Prostate gland (tissue), 2 donors: Measurements from ENCODE around the gene FAM161B. TPM values are rescaled to one million over a fixed set of nuclear protein-coding genes. Genes with fewer than 3 reads are reported as not detected.

Source experiments
- DNase-seq: peaks from one replicate; pipeline ENCODE4 v3.0.0-alpha.2; 2019; ENCODE audit warnings: low spot score
- H3K27ac ChIP-seq, 2 donors: fragments of 200-600 bp; sonication (generic); 2 replicates each; pipeline ENCODE4 v1.5.1; 2017 to 2019
- H3K27me3 ChIP-seq: fragments of 200-600 bp; sonication (generic); replicated peaks from 2 replicates; pipeline ENCODE4 v1.5.1; 2019; ENCODE audit not compliant: insufficient read depth
- H3K36me3 ChIP-seq, 2 donors: fragments of 200-600 bp; sonication (generic); 1 replicate in 1 of 2; 2 replicates in 1 of 2; pipeline versions ENCODE4 v1.5.1 to v1.8.1; 2017 to 2019
- H3K4me1 ChIP-seq: fragments of 200-600 bp; sonication (generic); replicated peaks from 2 replicates; pipeline ENCODE4 v1.5.1; 2019
- H3K4me3 ChIP-seq, 2 donors: fragments of 200-600 bp; sonication (generic); 2 replicates each; pipeline ENCODE4 v1.5.1; 2017 to 2019
- H3K9me3 ChIP-seq: fragments of 200-600 bp; sonication (generic); 2 replicates; pipeline ENCODE4 v1.5.1; 2017
- CTCF ChIP-seq, 4 experiments: fragments of 200-600 bp in 2 of 4; fragments of 450-650 bp in 2 of 4; sonication (generic) in 2 of 4; IDR thresholded peaks; 1 replicate in 3 of 4; 2 replicates in 1 of 4; pipeline ENCODE4 v1.5.1; 2016 to 2019; ENCODE audit warnings: antibody characterized with exemption in 4 of 4, mild to moderate bottlenecking in 2 of 4, moderate library complexity in 2 of 4
- POLR2A ChIP-seq: fragments of 450-650 bp; IDR thresholded peaks from one replicate; pipeline ENCODE4 v1.6.1; 2016; ENCODE audit warnings: antibody characterized with exemption, mild to moderate bottlenecking
- POLR2AphosphoS5 ChIP-seq: sonication (generic); formaldehyde crosslinking; IDR thresholded peaks from one replicate; pipeline ENCODE4 v1.6.1; 2017; ENCODE audit warnings: antibody characterized with exemption
- WGBS: methylation state at CpG from one replicate; pipeline ENCODE4 v1.1.5; 2018; 5-methylcytosine and 5-hydroxymethylcytosine counted together
- intact Hi-C: fragments of 100-400 bp; cut with DNase I; formaldehyde crosslinking; loops from one replicate; pipeline ENCODE4 v1.14.2; 2022
- small RNA-seq, 2 donors: library from RNA; depleted of rRNA; stranded (forward); fragments of <200 nt; gene quantifications; one replicate each; pipeline ENCODE3, GENCODE V24; 2016
- total RNA-seq, 2 donors: library from RNA; depleted of rRNA; stranded (reverse); fragments of >200 nt; gene quantifications; one replicate each; pipeline ENCODE4 v1.1.0, GENCODE V29; 2016

The FAM161B gene
- total RNA-seq, 2 donors from 2014 or later = 9.3 to 13.8 TPM

- Histone ChIP-seq H3K4me3 (peak within 1 kb of the TSS; percentile 56 to 74), H3K9me3 (no peaks in the 10 kb centered on the region), H3K27ac (peak within 1 kb of the TSS; percentile 89 to 92), H3K27me3 (no peaks in the 10 kb centered on the region), H3K36me3 (no peaks in the 10 kb centered on the region), H3K4me1 (peaks cover 3% of the 10 kb centered on the region)
- intact Hi-C loops = loop anchor here (5.0 kb wide), 2 partner anchors 34 to 159 kb away; partner anchors contain the start of gene PTGR2
- peak; percentile 92 for DNase-seq
- WGBS = under 1% methylated on average over 60 of the region's 65 CpGs
- TF ChIP-seq POLR2AphosphoS5 (peak; percentile 91), CTCF (IDR thresholded peaks at IDR 0.05) (no peak), POLR2A (peak; percentile 77)
Observed at GRCh38 chr14:73886449-73887317, 63.2 kb downstream of the FAM161B start, which contains the start of gene ZNF410. TSS of gene ZNF410 (plus strand) at chr14:73886859. CDS start at chr14:73892176, 5,317 bp downstream.

- Histone ChIP-seq H3K4me1 (peaks cover 3% of the 10 kb centered on the region), H3K36me3 (no peaks in the 10 kb centered on the region), H3K27ac (no peak overlapping the region), H3K27me3 (no peaks in the 10 kb centered on the region), H3K4me3 (no peak overlapping the region), H3K9me3 (no peaks in the 10 kb centered on the region)
- no peak for DNase-seq
- TF ChIP-seq POLR2AphosphoS5 = no peak
- no peak for TF ChIP-seq POLR2A
- no peak for TF ChIP-seq CTCF (IDR thresholded peaks at IDR 0.05)
- intact Hi-C loops = loop anchor here (5.0 kb wide), 2 partner anchors 32 to 157 kb away; partner anchors contain the start of gene PTGR2
- 77% methylated on average over 8 of the region's 8 CpGs for WGBS
Observed at GRCh38 chr14:73884438-73885190, 65.3 kb downstream of the FAM161B start.

Small RNAs within 50 kb of the gene (small RNA-seq; reads per million reads assigned to genes)
- gene RF00019 = 0 reads per million in 2 donors

Other genes with a start within 250 kb of the FAM161B start
- 10 to 100 TPM; 18.6 to 62.7 TPM for gene PNMA1, start 235.7 kb downstream of the FAM161B start, total RNA-seq
- 10 to 100 TPM; 10.7 to 13.6 TPM for gene PTGR2, start 98.3 kb downstream of the FAM161B start, total RNA-seq
- 10 to 100 TPM; 47.7 to 56.5 TPM for gene ZNF410, start 63.2 kb downstream of the FAM161B start, total RNA-seq
- gene COQ6, start 208 bp upstream of the FAM161B start, total RNA-seq = 10 to 100 TPM; 26.1 to 59.9 TPM
- gene ENTPD5, start 69.2 kb upstream of the FAM161B start, total RNA-seq = 10 to 100 TPM; 33.4 to 63.6 TPM
- 1 to 10 TPM; 3.6 to 5.9 TPM for gene BBOF1, start 69.3 kb upstream of the FAM161B start, total RNA-seq
- gene ALDH6A1, start 134.4 kb upstream of the FAM161B start, total RNA-seq = 10 to 100 TPM; 78.2 to 85.8 TPM
- gene LIN52, start 134.9 kb upstream of the FAM161B start, total RNA-seq = 1 to 10 TPM; 7.8 to 8.1 TPM